ENCODE data around the gene FOXK2.

DNA sequence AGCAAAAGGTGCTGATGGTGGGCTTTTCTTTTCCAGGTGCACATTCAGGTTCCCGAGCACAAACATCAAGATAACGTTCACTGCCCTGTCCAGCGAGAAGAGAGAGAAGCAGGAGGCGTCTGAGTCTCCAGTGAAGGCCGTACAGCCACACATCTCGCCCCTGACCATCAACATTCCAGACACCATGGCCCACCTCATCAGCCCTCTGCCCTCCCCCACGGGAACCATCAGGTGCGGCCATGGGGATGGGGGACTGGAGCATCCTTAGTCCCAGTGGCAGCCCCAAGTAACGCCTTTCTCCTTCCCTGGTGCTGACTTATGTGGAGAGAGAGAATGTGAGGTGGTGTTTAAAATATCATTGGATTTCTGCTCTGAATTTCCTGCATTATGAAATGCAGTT lies 43.8 kb downstream of the FOXK2 start:
- TF ChIP-seq MAFK (IDR thresholded peaks at IDR 0.05; ENCODE audit: low read depth, low read length): no peak
- TF ChIP-seq, protein P1, sequence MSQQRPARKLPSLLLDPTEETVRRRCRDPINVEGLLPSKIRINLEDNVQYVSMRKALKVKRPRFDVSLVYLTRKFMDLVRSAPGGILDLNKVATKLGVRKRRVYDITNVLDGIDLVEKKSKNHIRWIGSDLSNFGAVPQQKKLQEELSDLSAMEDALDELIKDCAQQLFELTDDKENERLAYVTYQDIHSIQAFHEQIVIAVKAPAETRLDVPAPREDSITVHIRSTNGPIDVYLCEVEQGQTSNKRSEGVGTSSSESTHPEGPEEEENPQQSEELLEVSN (IDR thresholded peaks at IDR 0.05): no peak
- TF ChIP-seq, protein P2, sequence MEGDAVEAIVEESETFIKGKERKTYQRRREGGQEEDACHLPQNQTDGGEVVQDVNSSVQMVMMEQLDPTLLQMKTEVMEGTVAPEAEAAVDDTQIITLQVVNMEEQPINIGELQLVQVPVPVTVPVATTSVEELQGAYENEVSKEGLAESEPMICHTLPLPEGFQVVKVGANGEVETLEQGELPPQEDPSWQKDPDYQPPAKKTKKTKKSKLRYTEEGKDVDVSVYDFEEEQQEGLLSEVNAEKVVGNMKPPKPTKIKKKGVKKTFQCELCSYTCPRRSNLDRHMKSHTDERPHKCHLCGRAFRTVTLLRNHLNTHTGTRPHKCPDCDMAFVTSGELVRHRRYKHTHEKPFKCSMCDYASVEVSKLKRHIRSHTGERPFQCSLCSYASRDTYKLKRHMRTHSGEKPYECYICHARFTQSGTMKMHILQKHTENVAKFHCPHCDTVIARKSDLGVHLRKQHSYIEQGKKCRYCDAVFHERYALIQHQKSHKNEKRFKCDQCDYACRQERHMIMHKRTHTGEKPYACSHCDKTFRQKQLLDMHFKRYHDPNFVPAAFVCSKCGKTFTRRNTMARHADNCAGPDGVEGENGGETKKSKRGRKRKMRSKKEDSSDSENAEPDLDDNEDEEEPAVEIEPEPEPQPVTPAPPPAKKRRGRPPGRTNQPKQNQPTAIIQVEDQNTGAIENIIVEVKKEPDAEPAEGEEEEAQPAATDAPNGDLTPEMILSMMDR (IDR thresholded peaks at IDR 0.05; ENCODE audit: control extremely low read depth in 1 of 3, insufficient read depth in 1 of 3, low read depth in 1 of 3, low read length in 3 of 3): no peak
- TF ChIP-seq CTBP2 (IDR thresholded peaks at IDR 0.05; ENCODE audit: borderline replicate concordance, insufficient read depth, insufficient read length, low read length): no peak
- TF ChIP-seq POLR2A (IDR thresholded peaks at IDR 0.05; ENCODE audit: control extremely low read depth in 1 of 2, low read depth in 2 of 2, low read length in 2 of 2): no peak
- TF ChIP-seq, protein P3, sequence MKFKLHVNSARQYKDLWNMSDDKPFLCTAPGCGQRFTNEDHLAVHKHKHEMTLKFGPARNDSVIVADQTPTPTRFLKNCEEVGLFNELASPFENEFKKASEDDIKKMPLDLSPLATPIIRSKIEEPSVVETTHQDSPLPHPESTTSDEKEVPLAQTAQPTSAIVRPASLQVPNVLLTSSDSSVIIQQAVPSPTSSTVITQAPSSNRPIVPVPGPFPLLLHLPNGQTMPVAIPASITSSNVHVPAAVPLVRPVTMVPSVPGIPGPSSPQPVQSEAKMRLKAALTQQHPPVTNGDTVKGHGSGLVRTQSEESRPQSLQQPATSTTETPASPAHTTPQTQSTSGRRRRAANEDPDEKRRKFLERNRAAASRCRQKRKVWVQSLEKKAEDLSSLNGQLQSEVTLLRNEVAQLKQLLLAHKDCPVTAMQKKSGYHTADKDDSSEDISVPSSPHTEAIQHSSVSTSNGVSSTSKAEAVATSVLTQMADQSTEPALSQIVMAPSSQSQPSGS (IDR thresholded peaks at IDR 0.05; ENCODE audit: low read length): no peak
- TF ChIP-seq RFX5 (IDR thresholded peaks at IDR 0.05; ENCODE audit: borderline replicate concordance, low read depth, low read length): no peak
- no peak for TF ChIP-seq JUND (IDR thresholded peaks at IDR 0.05; ENCODE audit: low read length)
- no peak for TF ChIP-seq HDAC6 (IDR thresholded peaks at IDR 0.05; ENCODE audit: low read depth, low read length)
- TF ChIP-seq EZH2 (IDR thresholded peaks at IDR 0.05; ENCODE audit: low read depth, low read length, severe bottlenecking): no peak
